Activated T-cell treated with anti-CD3 and anti-CD28 coated beads, Interleukin-2, amount 50 U/mL, for 48 hours (primary cell): Measurements from ENCODE around the gene SH3GL1.

Source experiments
- DNase-seq, 2 experiments: peaks; one replicate each; pipeline ENCODE4 v3.0.0-alpha.2; 2020

Gene SH3GL1

DNA sequence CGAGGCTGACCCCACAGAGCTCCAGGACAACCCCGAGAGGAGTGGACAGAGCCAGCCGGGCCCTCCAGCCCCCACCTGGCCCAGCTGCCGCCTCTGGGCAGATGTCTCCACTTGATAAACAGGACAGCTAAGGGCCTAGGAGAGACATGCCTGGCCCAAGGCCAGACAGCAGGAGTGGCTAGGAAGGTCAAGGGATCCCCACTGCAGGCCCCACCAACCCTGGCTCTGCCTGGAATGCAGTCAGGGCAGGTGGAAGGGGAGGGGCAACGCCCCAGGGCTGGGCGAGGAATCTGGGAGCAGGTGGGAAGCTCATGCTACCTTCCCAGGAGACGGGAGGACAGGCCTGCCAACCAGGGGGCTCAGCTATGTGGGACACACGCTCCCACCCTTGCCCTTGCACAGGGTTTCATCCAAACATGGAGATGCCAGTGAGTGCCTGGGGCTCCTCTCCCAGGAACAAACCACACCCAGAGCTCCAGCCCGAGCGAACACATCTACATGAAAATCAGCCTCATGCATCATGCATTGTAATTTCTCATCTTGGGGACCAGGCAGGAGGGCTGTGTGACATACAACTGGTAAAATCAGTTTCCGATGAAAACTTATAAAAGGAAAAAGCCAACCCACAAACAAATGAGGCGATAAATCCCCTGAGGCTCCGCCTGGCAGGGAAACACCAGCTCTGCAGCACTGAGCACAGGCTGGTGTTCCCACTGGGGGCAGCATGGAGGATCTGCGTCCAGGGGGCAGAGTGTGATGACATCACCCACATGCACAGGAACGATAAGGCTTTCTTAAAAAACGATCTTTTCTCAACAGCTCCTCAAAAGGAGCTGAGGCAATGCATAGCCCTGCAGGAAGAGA, 25.0 kb downstream of the SH3GL1 start:
- DNase-seq: no peak

DNA sequence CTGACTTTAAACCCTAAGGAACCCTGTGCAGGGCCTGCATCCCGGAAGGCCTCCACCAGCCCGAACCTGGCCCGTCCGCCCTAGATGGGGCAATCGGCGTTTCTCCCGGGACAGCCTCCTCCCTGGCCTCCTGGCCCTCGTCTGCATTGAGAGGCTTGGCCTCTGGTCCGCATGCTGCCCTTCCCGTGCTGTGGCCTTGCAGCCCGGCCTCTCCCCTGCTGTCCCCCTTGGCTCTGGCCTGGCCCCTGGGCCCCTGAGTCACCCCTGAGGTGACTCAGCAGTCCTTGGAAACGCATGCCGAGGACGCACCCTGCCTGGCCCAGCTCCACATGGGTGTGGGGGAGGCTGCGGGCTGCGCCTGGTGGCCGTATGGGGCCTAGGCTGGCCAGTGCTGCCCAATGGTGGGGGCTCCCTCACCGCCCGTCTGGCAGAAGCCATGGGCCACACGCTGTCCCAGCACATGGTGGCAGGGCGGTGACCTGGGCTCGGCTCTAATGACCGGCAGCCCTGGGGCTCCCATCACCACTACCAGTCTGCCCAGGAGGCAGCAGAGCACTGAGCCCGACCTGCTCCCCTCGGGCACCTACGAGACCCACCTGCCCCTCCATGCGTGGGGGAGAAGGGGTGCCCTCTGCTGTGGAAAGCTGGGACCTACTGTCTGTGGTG, 25.7 kb downstream of the SH3GL1 start:
- no peak for DNase-seq

DNA sequence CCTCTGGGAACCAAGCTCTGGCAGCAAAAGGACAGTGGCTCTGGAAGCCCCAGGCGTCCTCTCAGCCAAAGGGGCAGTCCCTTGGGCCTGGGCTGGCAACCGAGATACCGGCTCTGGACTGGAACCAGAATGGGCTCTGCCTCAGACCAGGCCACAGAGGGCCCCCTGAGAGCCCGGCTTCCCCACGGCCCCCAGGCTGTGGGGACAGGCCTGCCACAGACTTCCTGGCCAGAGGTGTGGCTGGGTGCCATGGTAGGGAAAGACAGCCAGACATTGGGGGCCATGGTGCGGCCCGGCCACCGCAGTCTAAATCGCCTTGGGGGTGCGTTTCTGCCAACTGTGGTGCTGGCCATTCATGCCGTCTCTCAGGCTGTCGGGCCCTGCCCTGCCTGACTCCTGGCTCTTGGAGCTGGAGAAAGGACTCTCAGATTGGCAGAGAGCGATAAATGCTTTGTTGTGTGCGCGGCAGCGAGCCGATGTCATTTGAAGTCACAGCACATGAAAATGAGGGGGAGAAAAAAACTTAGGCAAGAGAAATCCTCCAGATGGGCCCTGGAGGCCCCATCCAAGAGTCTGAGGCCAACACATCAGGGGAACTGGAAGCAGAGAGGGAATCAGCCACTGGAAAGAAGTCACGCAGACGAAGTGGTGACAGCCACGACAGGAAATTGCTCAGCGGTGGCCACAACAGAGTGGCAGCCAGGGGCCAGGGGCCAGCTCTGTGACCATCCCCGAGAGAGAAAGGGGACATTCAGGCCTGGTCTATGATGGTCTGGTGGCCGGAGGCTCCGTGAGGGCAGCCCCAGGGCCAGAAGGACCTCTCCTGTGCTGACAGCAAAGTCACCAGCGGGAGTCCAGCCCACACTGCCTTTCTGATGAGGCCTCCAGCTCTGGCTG, 26.5 kb downstream of the SH3GL1 start:
- no peak for DNase-seq

DNA sequence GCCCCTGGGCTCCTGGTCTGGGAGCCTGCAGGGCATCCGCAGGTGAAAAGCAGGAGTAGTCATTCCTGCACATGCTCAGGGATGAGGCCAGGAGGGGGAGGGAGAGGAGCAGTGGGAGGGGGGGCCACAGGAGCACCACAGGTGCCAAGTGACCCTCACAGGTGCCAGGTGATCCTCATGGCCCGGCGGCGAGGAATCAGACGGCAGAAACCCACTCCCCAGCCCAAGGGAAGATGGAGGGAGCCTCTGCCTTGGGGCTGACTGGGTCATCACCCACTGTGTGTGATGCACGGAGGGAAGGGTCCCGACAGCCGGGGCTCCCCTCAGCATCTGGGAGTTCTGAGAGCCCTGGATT, 27.4 kb downstream of the SH3GL1 start:
- DNase-seq: no peak

DNA sequence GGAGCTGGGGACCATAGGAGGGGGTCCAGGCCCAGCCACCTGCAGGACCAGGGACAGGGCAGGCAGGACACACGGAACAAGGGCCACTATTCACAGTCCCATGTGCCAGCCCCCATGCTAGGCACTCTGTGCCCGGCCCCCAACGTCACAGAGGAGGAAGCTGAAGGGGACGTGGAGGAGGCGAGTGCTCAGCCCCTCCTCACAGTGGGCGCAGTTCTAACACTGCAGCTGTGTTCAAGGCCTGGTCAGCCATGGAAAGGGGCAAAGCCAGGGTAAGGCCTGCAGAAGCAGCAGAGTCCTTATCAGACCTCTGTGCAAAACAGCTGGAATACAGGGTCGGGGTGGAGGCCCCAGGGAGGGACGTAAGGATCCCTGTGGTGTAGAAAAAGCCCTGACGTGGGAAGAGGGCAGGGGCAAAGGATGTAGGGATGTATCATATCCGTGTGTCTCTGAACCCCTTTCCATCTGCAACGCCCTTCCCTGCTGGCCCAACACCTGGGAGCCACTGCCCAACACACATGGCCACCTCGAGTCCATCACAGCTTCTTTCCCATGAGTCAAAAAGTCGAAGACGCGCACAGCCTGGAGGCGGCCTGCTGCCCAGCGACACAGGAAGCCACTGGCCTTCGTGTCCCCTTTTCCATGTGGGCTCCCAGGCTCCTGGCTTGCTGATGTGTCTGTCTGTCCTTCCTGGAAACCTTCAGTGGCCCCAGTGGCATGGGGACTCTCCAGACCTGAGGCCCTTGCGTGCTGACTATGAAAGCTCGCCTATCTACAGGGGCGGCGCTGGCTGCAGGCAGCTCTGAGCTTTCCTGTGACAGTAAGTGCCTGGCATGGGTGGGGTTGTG, 28.0 kb downstream of the SH3GL1 start:
- no peak for DNase-seq

DNA sequence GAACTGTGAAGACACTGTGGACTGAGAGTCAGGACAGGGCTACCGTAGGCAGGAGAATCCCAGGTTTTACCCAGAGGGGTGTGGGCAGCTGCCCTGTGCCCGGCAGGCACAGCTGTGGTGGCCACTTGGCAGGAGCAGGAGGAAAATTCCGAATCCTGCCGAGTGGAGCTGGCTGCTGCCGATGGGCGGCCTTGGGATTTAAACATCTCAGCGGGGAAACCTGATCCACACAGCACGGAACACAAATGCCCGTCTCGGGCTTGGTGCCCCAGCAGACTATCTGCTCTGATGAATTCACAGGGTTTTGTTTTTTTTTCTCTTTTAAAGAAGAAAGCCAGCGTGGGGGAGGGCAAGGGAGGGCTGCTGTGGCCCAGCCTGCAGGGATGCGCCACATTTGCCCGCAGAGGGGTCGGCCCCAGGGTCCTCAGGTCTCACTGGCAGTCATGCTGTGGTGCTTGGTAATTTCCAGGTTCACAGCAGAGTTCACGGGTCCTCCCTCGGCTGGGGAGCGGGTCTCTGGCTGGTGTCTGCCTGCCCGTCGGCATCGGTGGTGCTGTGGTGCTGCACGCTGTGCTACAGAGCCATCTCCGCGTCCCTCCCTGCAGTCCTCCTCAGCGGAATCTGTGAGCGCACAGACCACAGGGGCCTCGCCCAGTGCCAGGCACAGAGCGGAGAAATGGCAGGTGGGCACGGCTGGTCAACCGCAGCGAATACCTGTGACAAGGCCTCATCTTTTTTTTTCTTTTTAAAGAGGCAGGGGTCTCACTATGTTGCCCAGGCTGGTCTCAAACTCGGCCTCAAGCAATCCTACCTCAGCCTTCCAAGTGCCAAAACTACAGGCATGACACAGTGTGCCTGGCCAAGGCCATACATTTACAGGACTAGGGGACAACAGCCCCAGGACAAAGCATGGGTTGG, 28.8 kb downstream of the SH3GL1 start:
- no peak for DNase-seq

DNA sequence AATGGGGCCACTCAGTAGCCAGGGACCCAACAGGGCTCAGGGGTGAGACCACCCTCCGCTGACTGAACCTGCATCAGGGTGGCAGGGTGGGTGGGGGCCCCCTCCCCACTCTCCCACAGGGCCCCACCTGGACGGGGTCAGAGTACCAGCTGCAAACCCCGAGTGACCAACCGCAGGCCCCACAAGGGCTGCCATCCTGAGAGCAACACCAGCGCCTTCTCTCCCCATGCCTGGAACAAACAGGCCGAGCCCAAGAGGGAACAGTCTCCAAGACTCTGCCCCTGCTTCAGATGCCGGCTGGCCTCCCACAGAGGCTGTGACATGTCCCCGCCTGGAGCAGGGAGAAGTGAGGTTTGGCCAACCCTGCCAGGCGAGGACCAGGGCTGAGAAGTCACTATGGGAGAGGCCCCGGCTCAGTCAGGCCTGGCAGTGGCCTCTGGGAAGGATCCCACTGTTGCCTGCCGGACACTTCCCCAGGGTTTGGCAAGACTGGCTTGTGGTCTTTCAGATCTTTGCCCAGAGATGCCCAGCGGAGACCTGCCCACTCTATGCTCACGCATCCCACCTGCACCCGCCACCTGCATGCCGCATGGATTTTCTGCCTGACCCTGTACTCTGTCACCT, 29.8 kb downstream of the SH3GL1 start:
- DNase-seq: no peak

DNA sequence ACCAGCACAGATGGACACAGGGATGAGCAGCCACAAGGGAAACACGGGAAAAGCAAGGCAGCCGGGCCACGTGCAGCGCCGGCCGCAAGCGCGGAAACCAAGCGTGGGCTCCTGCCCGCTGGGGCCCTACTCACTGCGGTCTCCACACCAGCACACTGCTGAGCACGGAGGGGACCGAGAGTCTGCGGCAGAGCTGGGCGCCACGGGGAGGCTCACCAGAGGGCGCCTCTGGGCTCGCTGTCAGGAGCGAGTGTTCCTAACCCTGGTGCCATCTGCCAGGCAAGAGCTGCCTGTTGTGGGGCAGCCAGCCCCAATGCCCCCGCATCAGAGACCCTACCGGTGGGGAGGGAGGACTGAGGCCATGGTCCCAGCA, 30.5 kb downstream of the SH3GL1 start:
- peak; percentile 84 to 89 for DNase-seq

DNA sequence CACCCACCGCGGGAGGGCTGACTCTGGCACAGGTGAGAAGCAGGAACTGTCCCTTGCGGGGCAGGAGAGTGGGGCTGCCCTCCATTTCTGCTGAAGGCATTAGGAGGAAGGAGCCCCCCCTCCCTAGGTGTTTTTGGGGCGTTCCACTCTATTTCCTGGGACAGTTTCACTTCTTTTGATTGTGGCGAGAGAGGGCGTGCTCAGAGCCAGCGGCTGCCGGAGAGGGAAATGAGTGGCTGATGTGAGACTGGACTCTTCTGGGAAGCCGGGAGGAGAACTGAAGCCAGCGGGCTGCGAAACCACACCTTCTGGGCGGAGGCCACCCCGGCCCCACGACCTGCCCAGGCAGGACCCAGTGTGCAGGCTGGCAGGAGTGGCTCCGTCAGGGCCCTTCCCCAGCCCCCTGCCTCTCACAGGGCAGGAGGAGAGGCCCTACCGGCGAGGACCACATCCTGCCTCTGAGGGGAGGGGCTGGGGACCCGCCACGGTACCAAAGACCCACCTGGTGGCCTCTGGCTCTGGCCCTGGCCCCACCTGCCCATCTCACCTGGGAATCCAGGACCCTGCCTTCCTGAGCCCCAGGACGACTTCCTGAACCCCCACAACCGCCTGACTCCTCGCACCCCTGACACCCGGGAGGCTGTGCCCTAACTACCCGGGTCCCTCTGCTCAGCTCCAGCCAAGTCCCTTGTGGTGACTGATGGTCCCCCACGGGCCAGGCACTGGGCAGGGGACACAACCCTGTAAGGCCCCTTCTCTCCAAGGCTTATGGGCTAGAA, 31.0 kb downstream of the SH3GL1 start:
- DNase-seq: peak; percentile 82 to 84

DNA sequence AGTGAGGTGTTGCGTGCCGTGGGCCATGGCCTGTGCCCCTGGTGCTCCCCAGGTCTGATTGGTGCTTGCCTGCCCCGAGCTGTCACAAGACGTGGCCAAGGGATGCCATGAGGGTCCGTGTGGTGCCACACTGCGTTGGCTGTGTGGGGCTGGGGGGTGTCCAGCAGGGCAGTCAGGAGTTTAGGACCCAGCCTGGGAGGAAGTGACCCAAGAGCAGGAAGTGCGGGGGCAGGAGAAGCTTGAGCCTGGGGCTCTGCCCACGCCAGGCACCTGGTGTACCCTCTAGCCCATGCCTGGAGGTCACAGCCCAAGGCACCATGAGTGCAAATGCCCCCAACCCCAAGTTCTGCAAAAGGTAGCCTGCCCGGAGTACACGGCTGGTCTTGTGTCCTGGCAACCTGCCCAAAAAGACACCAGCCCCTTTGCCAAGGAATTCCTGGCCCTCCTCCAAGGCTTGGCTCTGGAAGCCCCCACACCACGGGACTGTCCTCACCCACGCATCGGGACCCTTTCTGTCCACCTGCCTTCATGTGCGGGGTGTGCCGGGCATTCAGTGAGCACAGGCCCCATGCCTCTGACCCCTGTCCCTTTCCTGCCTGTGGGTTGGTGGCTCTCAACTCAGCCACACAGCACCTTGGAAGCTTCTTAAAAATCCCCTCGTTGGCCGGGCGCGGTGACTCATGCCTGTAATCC, 32.1 kb downstream of the SH3GL1 start:
- DNase-seq: peak; percentile 42 to 46

DNA sequence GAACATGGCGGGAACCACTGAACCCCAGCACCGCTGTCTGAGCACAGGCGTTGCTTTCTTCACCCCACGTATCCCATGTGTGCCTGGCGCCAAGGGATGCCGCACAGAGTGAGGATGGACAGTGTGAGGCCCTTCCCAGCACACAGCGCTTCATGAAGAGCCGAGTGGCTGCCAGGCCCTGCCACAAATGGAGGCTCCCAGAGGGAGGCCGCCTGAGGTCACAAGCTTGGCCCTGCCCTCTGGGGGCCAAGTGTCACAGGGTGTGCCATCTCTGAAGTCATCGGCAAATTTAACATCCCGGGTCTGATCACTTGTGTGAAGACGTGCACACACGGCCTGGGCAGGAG, 32.6 kb downstream of the SH3GL1 start:
- no peak for DNase-seq

DNA sequence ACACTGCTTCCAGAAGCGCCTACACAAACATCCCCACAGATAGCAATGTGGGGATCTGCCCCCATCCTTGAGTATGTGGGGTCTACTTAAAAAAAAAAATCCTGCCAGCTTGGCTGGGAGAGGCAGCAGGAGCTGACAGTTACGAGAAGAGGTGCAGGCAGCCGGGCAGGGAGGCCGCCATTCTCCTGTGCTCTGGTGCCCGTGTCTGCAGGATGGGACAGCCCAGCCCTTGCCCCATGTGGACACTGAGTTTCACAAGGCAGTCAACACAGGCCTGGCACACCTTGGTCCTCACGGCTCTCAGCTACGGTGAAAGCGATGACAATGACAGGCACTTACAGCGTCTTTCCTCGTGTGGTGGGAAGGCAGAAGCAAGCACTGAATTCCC, 33.0 kb downstream of the SH3GL1 start:
- DNase-seq: no peak

DNA sequence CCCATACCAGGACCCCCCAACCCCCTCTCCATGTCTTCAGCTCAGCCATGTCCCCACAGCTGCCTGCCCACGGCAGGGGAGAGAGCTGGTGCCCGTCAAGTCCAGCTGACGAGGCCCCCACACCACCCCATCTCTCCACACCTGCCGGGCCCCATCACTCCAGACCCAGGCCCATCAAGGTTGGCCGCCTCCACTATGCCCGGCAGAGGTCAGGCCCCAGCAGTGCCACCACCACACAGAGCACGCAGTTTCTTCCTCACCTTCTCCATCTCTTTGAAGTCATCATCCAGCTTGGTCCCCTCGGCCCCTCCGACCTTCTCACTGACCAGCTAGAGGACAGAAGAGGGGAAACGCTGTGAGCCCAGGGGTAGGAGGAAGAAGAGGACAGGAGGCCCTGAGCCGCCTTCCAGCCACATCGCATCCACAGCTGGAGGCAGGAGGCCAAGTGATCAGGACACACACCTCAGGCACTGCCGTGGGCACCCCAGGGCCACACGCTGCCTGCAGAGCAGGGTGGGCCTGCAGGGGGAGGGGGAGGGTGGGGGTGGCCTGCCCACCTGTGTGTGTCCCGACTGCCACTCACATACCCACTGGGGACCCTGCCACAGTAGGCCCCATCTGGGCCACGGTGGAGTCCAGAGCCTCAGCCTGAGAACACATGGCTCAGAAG, 33.5 kb downstream of the SH3GL1 start:
- no peak for DNase-seq

DNA sequence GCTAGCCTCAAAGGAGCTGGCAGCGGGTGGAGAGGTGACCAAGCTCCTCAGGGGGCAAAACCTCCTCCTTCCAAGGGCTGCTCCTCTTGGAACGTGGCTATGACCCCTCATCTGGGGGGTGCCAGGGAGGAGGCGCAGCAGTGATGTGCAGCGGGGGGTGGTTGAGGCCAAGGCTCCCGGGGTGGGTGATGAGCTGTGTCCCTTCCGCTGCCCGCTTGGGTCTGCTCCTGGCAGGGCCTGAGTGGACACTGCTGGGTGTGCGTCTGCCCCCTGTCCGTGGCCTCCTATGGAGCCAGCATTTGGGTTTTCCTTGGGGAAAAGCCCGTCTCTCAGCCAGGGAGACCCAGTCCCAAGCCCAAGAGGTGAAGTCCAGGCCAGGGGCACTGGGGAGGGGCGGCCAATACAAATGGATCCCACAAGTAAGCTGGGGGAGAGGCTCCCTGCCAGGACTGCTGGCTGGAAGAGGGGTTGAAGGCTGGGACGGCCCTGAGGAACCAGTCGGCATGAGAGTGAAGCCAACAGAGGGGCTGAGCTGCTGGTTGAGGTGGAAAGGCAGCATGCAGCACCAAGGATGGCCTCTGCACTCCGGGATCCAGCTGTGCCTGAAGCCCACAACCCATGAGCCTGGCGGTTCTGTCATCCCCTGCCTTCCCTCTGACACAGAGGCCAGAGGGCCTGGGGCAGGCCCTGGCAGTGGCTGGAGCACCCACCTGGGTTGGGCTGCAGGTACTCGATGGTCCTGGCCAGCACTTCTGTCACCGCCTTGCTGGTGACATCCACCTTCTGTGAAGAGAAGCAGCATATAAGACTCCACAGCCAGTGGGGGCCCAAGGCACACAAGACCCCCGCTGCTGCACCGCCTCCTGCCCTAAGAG, 34.3 kb downstream of the SH3GL1 start:
- no peak for DNase-seq

DNA sequence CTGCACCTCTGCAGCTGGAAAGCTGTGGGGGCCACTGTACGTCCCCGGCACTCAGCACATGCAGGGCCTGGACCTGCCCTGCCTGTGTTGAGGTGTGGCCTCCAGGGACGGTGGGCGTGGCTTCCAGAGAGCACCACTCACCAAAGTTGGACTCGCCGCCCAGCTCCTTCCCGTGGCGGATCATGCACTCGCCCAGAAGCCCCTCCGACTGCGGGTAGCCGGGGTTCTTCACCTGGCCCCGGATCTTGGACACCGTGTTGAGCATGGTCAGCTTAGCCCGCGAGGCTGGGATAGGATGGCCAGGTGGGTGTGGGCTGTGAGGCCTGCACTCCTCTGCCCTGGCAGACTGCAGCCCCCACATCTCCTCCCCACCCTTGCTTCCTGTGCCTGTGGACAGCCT, 35.0 kb downstream of the SH3GL1 start:
- DNase-seq: no peak

DNA sequence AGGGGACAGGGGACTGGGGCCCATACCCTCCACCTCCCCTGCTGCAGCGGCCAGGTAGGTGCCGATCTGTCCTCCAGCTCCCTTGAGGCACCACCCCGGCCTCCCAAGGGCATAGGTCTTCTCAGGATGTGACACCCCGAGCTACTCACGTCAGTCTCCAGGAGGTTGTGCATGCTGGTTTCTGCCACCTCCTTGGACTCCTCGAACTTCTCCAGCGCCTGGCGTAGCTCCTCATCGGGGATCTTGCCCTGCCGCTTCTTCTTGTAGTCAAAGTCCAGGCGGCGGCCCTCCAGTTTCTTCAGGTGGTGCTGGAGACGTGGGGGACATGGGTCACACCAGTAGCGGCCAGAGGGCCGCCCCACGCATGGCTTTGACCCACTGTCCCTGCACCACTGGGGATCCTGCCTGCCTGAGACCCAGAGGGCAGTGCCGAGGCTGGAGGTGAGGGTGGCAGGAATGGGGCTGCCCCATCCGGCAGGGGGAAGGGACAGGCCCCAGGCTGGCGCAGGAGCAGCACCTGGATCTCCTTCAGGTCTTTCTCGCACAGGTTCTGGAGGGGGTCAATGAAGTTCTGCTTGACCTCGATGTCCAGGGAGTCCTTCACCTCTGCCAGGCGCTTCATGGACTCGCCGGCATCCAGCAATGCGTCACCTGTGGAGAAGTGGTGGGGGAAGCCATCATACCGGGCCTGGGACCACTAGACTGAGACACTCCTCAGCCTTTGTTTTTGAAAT, 36.6 kb downstream of the SH3GL1 start:
- no peak for DNase-seq

DNA sequence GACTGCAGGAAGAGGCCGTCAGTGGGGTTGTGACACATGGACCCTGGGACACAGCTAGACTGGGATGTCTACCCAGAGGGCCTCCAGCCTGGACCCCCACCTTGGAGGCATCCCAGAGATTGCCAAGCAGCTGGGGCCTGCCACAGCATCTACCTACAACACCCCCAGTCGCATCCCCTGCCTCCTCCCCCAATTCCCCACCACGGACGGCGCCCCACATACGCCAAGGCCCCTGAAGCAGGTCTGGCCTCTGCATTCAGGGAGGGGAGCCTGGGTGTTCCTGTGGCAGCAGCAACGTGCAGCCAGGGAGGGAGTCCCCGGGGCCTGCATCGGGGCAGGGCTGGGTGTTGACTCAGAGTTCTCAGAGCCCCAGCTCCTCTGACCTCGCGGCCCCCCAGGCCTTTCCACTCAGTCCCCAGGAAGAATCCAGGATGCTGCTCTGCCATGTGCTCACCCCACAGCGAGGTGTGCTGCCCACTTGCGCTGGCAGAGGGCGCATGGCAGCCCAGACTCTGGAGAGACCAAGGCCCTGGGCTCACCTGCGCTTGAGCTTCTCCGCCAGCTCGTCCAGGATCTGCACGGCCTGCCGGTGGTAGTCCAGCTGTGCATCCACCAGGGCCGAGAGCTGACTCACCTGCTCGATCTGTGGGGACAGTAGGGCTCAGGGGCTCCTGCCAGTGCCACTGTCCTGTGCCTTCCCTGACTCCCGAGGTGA, 37.4 kb downstream of the SH3GL1 start:
- DNase-seq: no peak
